Measurements from ENCODE around the gene SLC12A7. TPM values are rescaled to one million over a fixed set of nuclear protein-coding genes. Genes with fewer than 3 reads are reported as not detected.

The SLC12A7 gene
- total and polyA plus RNA-seq, 9 of the 15 experiments (the other 6 are each of a cell fraction or from before 2014, with no cell fraction given), result 0.01 to 3.1 (median 0.56) TPM

GRCh38 chr5:1080432-1080831 lies 31.4 kb downstream of the SLC12A7 start (continued):
- no peak for TF ChIP-seq STAT6 (CRISPR knock-in tag; IDR thresholded peaks at IDR 0.05)
- TF ChIP-seq GABPB2 (CRISPR knock-in tag; conservative IDR thresholded peaks at IDR 0.05), result no peak

- Histone ChIP-seq H3K9me3 (replicated peaks; ENCODE audit: control insufficient read depth, insufficient read depth, low read depth, low read length) (no peaks in the 10 kb centered on the region), H3K4me3 (no peak overlapping the region), H2AFZ (ENCODE audit: low read depth, low read length) (no peak overlapping the region), H3K27me3 (ENCODE audit: control insufficient read depth in 2 of 2, insufficient read depth in 2 of 2, low read length in 2 of 2) (peaks cover 3 to 62% of the 10 kb centered on the region in 2 experiments; a peak in 3 of 5 replicates), H3K79me2 (ENCODE audit: control insufficient read depth, insufficient read depth, low read length) (no peaks in the 10 kb centered on the region), H3K9ac (ENCODE audit: insufficient read depth in 1 of 2, low read depth in 2 of 2, low read length in 2 of 2) (no peak overlapping the region), H3K36me3 (ENCODE audit: control insufficient read depth, insufficient read depth, low read length) (no peaks in the 10 kb centered on the region), H3K4me2 (ENCODE audit: insufficient read depth, low read length) (no peak overlapping the region), H3K4me1 (replicated peaks in 1 of 2; ENCODE audit: control insufficient read depth in 2 of 2, insufficient read depth in 2 of 2, low read length in 2 of 2) (peaks cover 0 to 64% of the 10 kb centered on the region in 2 experiments; a peak in 2 of 5 replicates), H3K9me1 (ENCODE audit: control insufficient read depth, insufficient read depth, low read length) (no peaks in the 10 kb centered on the region), H4K20me1 (replicated peaks; ENCODE audit: control insufficient read depth, insufficient read depth, low read length) (0 out of 2 replicates have a peak, but pooled peaks cover 6% of the 10 kb centered on the region), H3K27ac (ENCODE audit: extremely low read depth, low read depth, low read length) (no peak overlapping the region)
- BruUV-seq (replicated peaks), result no TSS peak
- no peak for FAIRE-seq
- WGBS (ENCODE audit: insufficient coverage, low coverage, missing lambda C conversion rate), result 36% methylated on average over 16 of the region's 35 CpGs
- POLR2A ChIA-PET, result interaction anchor here (1.0 kb wide), 1 partner anchor 9 kb away, joined by 3 read pairs; no protein-coding TSS in a partner anchor
- no peak for ATAC-seq
- no peak for TF ChIP-seq TAF15 (IDR thresholded peaks at IDR 0.05; ENCODE audit: low read depth, low read length)
- TF ChIP-seq ZNF76 (CRISPR knock-in tag; IDR thresholded peaks at IDR 0.05; ENCODE audit: borderline replicate concordance), result no peak
- no peak for TF ChIP-seq FOS (IDR thresholded peaks at IDR 0.05; ENCODE audit: extremely low read depth, insufficient read length)
- no peak for TF ChIP-seq MNT (conservative IDR thresholded peaks at IDR 0.05)
- TF ChIP-seq RBBP5 (IDR thresholded peaks at IDR 0.05; ENCODE audit: borderline replicate concordance, insufficient read depth, low read length, poor library complexity, severe bottlenecking), result no peak
- no peak for TF ChIP-seq MAFK (IDR thresholded peaks at IDR 0.05; ENCODE audit: low read length)
- no peak for TF ChIP-seq ZNF695 (CRISPR knock-in tag; IDR thresholded peaks at IDR 0.05)
- TF ChIP-seq ZNF551 (CRISPR knock-in tag; IDR thresholded peaks at IDR 0.05), result no peak
- no peak for TF ChIP-seq ZC3H4 (CRISPR knock-in tag; IDR thresholded peaks at IDR 0.05; ENCODE audit: borderline replicate concordance)
- CTCF ChIA-PET (ENCODE audit: low intra/inter-chr PET ratio), result no interaction called here
- no peak for DNase-seq (ENCODE audit: extremely low read depth in 1 of 4, low spot score in 3 of 4)
- in situ Hi-C loops (cut with MboI) (no loop called here), intact Hi-C loops (cut with micrococcal nuclease) (no loop called here)
These were observed 31.9 kb downstream of the SLC12A7 start for GRCh38 chr5:1079961-1080360.

Data from K562 (cell line).